BJ (cell line): ENCODE measurements around the gene ATP1A3. TPM values are rescaled to one million over a fixed set of nuclear protein-coding genes. Genes with fewer than 3 reads are reported as not detected.

Experiments
- CTCF ChIA-PET: fragments of 350-600 bp; formaldehyde crosslinking; extraction: SDS; loops from one replicate; lab custom pipeline; 2021; ENCODE audit warnings: antibody characterized with exemption, inconsistent platforms; lab: Yijun Ruan, JAX
- POLR2A ChIA-PET: fragments of 300-600 bp; sonication (Branson Sonifier 250); formaldehyde crosslinking; extraction: SDS; loops from one replicate; lab custom pipeline; 2021; ENCODE audit warnings: antibody characterized with exemption; lab: Charles Lee
- DNase-seq: peaks from one replicate; pipeline ENCODE4 v3.0.0-alpha.2; 2011; ENCODE audit warnings: low read depth
- H3K27me3 ChIP-seq: 2 replicates; pipeline ENCODE4 v1.6.0; 2011; ENCODE audit warnings: low read length; ENCODE audit not compliant: control insufficient read depth, insufficient read depth
- H3K36me3 ChIP-seq: 2 replicates; pipeline ENCODE4 v1.5.1; 2011; ENCODE audit warnings: low read length; ENCODE audit not compliant: control insufficient read depth, insufficient read depth
- H3K4me3 ChIP-seq: 2 replicates; pipeline ENCODE4 v1.5.1; 2011; ENCODE audit warnings: low read depth, mild to moderate bottlenecking, control low read depth, low read length
- CTCF ChIP-seq: IDR thresholded peaks from 2 replicates; pipeline ENCODE4 v1.5.1; 2011; ENCODE audit warnings: low read depth, mild to moderate bottlenecking, control low read depth, inconsistent platforms, low read length, moderate library complexity; ENCODE audit not compliant: insufficient read depth
- polyA plus RNA-seq: library from polyadenylated mRNA; depleted of rRNA; stranded (reverse); fragments of >200 nt; gene quantifications from 2 replicates; pipeline ENCODE4 v1.2.3, GENCODE V29; 2011

Gene ATP1A3
- polyA plus RNA-seq, 1 experiment: 0.32 TPM

DNA sequence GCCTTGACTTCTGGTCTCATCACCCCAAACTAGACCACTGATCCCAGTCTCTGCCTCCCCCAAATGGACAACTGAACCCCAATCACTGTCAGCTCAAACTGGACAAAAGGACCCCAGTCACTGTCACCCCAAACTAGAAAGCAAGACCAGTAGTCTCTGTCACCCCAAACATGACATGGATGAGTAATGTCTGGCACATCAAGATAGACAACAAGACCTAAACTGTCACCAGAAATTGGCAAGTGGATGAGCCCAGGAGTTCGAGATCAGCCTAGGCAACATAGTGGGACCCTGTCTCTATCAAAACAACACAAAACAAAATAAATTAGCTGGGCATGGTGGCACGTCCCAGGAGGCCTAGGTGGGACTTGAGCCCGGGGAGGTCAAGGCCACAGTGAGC, 46.9 kb downstream of the ATP1A3 start:
- POLR2A ChIA-PET: no interaction called here
- H3K36me3 ChIP-seq: no peaks in the 10 kb centered on the region
- H3K27me3 ChIP-seq: no peaks in the 10 kb centered on the region
- no peak for TF ChIP-seq CTCF
- no peak for DNase-seq
- H3K4me3 ChIP-seq: no peak overlapping the region
- CTCF ChIA-PET: interaction anchor here (1.1 to 1.7 kb wide), 3 partner anchors 10 to 74 kb away, joined by 3 to 8 read pairs (median 6); no protein-coding TSS in a partner anchor

DNA sequence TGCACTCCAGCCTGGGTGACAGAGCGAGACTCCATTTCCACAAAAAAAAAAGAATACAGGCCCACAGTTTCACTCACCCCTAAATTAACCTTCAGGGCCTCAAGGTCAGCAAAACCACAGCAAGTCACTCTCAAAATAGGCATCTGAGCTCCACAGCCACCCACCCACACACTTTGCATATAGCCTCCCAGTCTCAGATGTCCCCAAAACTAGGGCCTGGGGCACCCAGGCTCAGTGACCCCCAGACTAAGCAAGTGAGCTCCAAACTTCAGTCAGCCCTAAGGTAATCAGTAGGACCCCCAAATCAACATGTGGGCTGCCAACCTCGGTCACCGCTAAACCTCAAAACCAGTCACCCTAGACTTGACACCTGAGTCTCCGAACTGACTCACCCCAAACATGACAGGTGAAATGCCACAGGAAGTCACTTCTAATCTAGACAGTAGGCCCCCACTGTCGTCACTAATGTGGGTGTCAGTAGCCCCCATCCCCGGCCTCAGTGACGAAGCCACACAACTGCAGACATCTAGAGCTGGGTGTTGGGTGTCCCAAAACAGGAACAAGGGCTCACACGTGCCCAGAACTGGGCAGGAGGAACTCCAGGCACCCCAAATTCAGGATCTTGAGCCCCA, 48.8 kb downstream of the ATP1A3 start:
- Histone ChIP-seq H3K36me3 (no peaks in the 10 kb centered on the region), H3K4me3 (no peak overlapping the region), H3K27me3 (no peaks in the 10 kb centered on the region)
- no peak for TF ChIP-seq CTCF
- POLR2A ChIA-PET: no interaction called here
- no peak for DNase-seq
- CTCF ChIA-PET: interaction anchor here (0.7 to 1.7 kb wide), 4 partner anchors 8 to 72 kb away, joined by 3 to 8 read pairs (median 4); no protein-coding TSS in a partner anchor

DNA sequence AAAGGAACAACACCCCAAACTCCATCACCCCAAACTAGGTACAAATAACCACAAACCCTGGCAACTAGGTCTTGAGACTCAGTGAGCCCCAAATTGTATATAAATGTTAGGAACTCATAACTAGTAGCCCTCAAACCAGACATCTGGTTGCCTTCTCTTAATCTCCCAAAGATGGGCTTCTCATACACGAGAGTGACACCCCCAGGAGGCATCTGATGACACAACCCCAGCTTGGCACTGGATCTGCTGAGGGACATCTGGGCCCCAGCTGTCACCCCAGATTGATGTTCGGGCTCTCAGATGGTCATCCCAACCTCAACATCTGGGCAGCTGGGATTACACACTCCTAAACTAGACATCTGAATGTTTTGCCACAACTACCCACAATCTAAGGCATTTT, 49.7 kb downstream of the ATP1A3 start:
- Histone ChIP-seq H3K36me3 (no peaks in the 10 kb centered on the region), H3K27me3 (no peaks in the 10 kb centered on the region), H3K4me3 (no peak overlapping the region)
- no peak for DNase-seq
- CTCF ChIA-PET: interaction anchor here (1.3 to 1.6 kb wide), 2 partner anchors 8 to 14 kb away, joined by 4 read pairs; no protein-coding TSS in a partner anchor
- no peak for TF ChIP-seq CTCF
- POLR2A ChIA-PET: no interaction called here

GRCh38 chr19:41941410-41942202, 52.4 kb downstream of the ATP1A3 start:
- CTCF ChIA-PET: interaction anchor here (1.2 to 2.8 kb wide), 3 partner anchors 9 to 16 kb away, joined by 3 to 18 read pairs (median 12); partner anchors contain the start of gene RABAC1
- DNase-seq: no peak
- no peak for TF ChIP-seq CTCF
- Histone ChIP-seq H3K27me3 (no peaks in the 10 kb centered on the region), H3K4me3 (no peak overlapping the region), H3K36me3 (no peaks in the 10 kb centered on the region)
- POLR2A ChIA-PET: no interaction called here
